GM19239 (cell line): Measurements from ENCODE around the gene MKRN2OS.

Source experiments
- DNase-seq: peaks from one replicate; pipeline ENCODE4 v3.0.0; 2011; ENCODE audit warnings: low spot score; ENCODE audit not compliant: insufficient read length
- FAIRE-seq: peaks from 2 replicates; lab custom pipeline; 2011; peaks lifted over from hg19 to GRCh38; lab: Jason Lieb, UNC

MKRN2OS gene

GRCh38 chr3:12518261-12519028 is 26.9 kb downstream of the MKRN2OS start:
- DNase-seq: no peak
- FAIRE-seq: no peak

- FAIRE-seq: no peak
- no peak for DNase-seq
Measured at GRCh38 chr3:12516873-12517272, 28.4 kb downstream of the MKRN2OS start.

- DNase-seq: no peak
- no peak for FAIRE-seq
Measured at GRCh38 chr3:12515631-12516030, 29.7 kb downstream of the MKRN2OS start.

- FAIRE-seq: no peak
- DNase-seq: no peak
Measured at GRCh38 chr3:12513694-12514446, 31.4 kb downstream of the MKRN2OS start.

GRCh38 chr3:12512534-12513118 is 32.7 kb downstream of the MKRN2OS start:
- no peak for FAIRE-seq
- DNase-seq: no peak

- no peak for FAIRE-seq
Measured at GRCh38 chr3:12509466-12509865, 35.8 kb downstream of the MKRN2OS start.

GRCh38 chr3:12508291-12508700 is 37.0 kb downstream of the MKRN2OS start:
- DNase-seq (no peak), FAIRE-seq (no peak)

More at GRCh38 chr3:12509466-12509865, 35.8 kb downstream of the MKRN2OS start:
- no peak for DNase-seq

- no peak for FAIRE-seq
- DNase-seq: no peak
Measured at GRCh38 chr3:12507591-12508281, 37.6 kb downstream of the MKRN2OS start.

GRCh38 chr3:12506201-12506709 is 39.0 kb downstream of the MKRN2OS start:
- DNase-seq: no peak
- FAIRE-seq: no peak

GRCh38 chr3:12503126-12503957 is 42.0 kb downstream of the MKRN2OS start:
- FAIRE-seq (no peak), DNase-seq (no peak)

GRCh38 chr3:12501360-12502020 is 43.8 kb downstream of the MKRN2OS start:
- DNase-seq: no peak
- FAIRE-seq: no peak

GRCh38 chr3:12499474-12499873 is 45.8 kb downstream of the MKRN2OS start:
- no peak for DNase-seq
- FAIRE-seq: no peak

- FAIRE-seq (no peak), DNase-seq (no peak)
Measured at GRCh38 chr3:12496453-12496761, 48.9 kb downstream of the MKRN2OS start.

- FAIRE-seq: no peak
- no peak for DNase-seq
Measured at GRCh38 chr3:12495749-12496452, 49.4 kb downstream of the MKRN2OS start.

GRCh38 chr3:12490547-12490946 is 54.8 kb downstream of the MKRN2OS start:
- FAIRE-seq: no peak
- no peak for DNase-seq

- FAIRE-seq (no peak), DNase-seq (no peak)
Measured at GRCh38 chr3:12489832-12490231, 55.5 kb downstream of the MKRN2OS start.
